WERI-Rb-1 (cell line): ENCODE data around the gene ZC3H18.

Source experiments
- DNase-seq: peaks from one replicate; pipeline ENCODE4 v3.0.0-alpha.2; 2020
- H3K27ac ChIP-seq: fragments of 250-450 bp; sonication (Bioruptor Pico); 2 replicates; pipeline ENCODE4 v1.5.1; 2020; ENCODE audit warnings: mild to moderate bottlenecking, moderate library complexity
- H3K27me3 ChIP-seq: fragments of 250-450 bp; sonication (Bioruptor Pico); 2 replicates; pipeline ENCODE4 v1.5.1; 2021; ENCODE audit warnings: mild to moderate bottlenecking, low read depth, moderate library complexity; ENCODE audit not compliant: insufficient read depth, severe bottlenecking
- H3K36me3 ChIP-seq: fragments of 250-450 bp; sonication (Bioruptor Pico); 2 replicates; pipeline ENCODE4 v1.5.1; 2020; ENCODE audit warnings: mild to moderate bottlenecking, moderate library complexity
- H3K4me3 ChIP-seq: 2 replicates; pipeline ENCODE4 v1.5.1; 2011; ENCODE audit warnings: low read depth, mild to moderate bottlenecking, control low read depth, low read length
- H3K9me3 ChIP-seq: fragments of 250-450 bp; sonication (Bioruptor Pico); 2 replicates; pipeline ENCODE4 v1.5.1; 2021; ENCODE audit warnings: mild to moderate bottlenecking, moderate library complexity; ENCODE audit not compliant: severe bottlenecking
- CTCF ChIP-seq: IDR thresholded peaks from 2 replicates; pipeline ENCODE4 v1.5.1; 2011; ENCODE audit warnings: low read depth, mild to moderate bottlenecking, control low read depth, inconsistent platforms, low read length

Gene ZC3H18

GRCh38 chr16:88676502-88677242 is 106.5 kb downstream of the ZC3H18 start:
- no peak for TF ChIP-seq CTCF
- Histone ChIP-seq H3K9me3 (no peaks in the 10 kb centered on the region), H3K4me3 (no peak overlapping the region), H3K27ac (no peak overlapping the region), H3K27me3 (no peaks in the 10 kb centered on the region), H3K36me3 (no peaks in the 10 kb centered on the region)
- no peak for DNase-seq

GRCh38 chr16:88677721-88678120 is 107.5 kb downstream of the ZC3H18 start:
- Histone ChIP-seq H3K27me3 (no peaks in the 10 kb centered on the region), H3K27ac (no peak overlapping the region), H3K9me3 (no peaks in the 10 kb centered on the region), H3K4me3 (no peak overlapping the region), H3K36me3 (no peaks in the 10 kb centered on the region)
- TF ChIP-seq CTCF: no peak
- DNase-seq: no peak

GRCh38 chr16:88678224-88678979 is 108.2 kb downstream of the ZC3H18 start:
- Histone ChIP-seq H3K4me3 (no peak overlapping the region), H3K27ac (no peak overlapping the region), H3K27me3 (no peaks in the 10 kb centered on the region), H3K9me3 (no peaks in the 10 kb centered on the region), H3K36me3 (no peaks in the 10 kb centered on the region)
- no peak for TF ChIP-seq CTCF
- DNase-seq: no peak

GRCh38 chr16:88680554-88681083 is 110.4 kb downstream of the ZC3H18 start:
- Histone ChIP-seq H3K27me3 (no peaks in the 10 kb centered on the region), H3K4me3 (no peak overlapping the region)
- TF ChIP-seq CTCF: no peak

GRCh38 chr16:88681084-88681680 is 111.0 kb downstream of the ZC3H18 start:
- Histone ChIP-seq H3K4me3 (no peak overlapping the region), H3K9me3 (no peaks in the 10 kb centered on the region), H3K27me3 (no peaks in the 10 kb centered on the region), H3K27ac (no peak overlapping the region), H3K36me3 (no peaks in the 10 kb centered on the region)
- peak; percentile 35 for TF ChIP-seq CTCF
- DNase-seq: no peak

More at GRCh38 chr16:88680554-88681083, 110.4 kb downstream of the ZC3H18 start:
- Histone ChIP-seq H3K9me3 (no peaks in the 10 kb centered on the region), H3K27ac (no peak overlapping the region), H3K36me3 (no peaks in the 10 kb centered on the region)
- no peak for DNase-seq
